WTC11 (cell line): ENCODE results near the gene LGALS16.

Experiments used
- CTCF ChIP-seq: fragments of 200-600 bp; IDR thresholded peaks from 2 replicates; pipeline ENCODE4 v1.8.0; 2022; ENCODE audit warnings: antibody characterized with exemption
- JUN ChIP-seq: sonication (generic); formaldehyde crosslinking; IDR thresholded peaks from 2 replicates; pipeline ENCODE4 v1.8.0; 2023; ENCODE audit warnings: mild to moderate bottlenecking, missing genetic modification reagents
- TCF7 ChIP-seq: sonication (generic); formaldehyde crosslinking; IDR thresholded peaks from 2 replicates; pipeline ENCODE4 v1.8.0; 2022; ENCODE audit warnings: mild to moderate bottlenecking, low read depth, missing genetic modification reagents, moderate library complexity

- TF ChIP-seq CTCF (no peak), JUN (CRISPR knock-in tag) (no peak), TCF7 (CRISPR knock-in tag) (no peak)
Observed at GRCh38 chr19:39679056-39679790, 23.5 kb downstream of the LGALS16 start.
